ENCODE results near the gene IL17RD. TPM values are rescaled to one million over a fixed set of nuclear protein-coding genes. Genes with fewer than 3 reads are reported as not detected.

Gene IL17RD
- total RNA-seq, 1 donor from 2014 or later: 10.7 TPM

GRCh38 chr3:57048052-57048671 lies 117.0 kb downstream of the IL17RD start:
- H3K36me3 Mint-ChIP-seq (ENCODE audit: low read depth, unreplicated experiment): no peaks in the 10 kb centered on the region
- no peaks in the 10 kb centered on the region for H3K4me1 Mint-ChIP-seq (ENCODE audit: unreplicated experiment)
- TF ChIP-seq CTCF (IDR thresholded peaks at IDR 0.05; ENCODE audit: unreplicated experiment): no peak
- no peaks in the 10 kb centered on the region for H3K9me3 Mint-ChIP-seq (ENCODE audit: unreplicated experiment)
- no peak overlapping the region for H3K27ac Mint-ChIP-seq (ENCODE audit: unreplicated experiment)
- H3K27me3 Mint-ChIP-seq (ENCODE audit: unreplicated experiment): peaks cover 3% of the 10 kb centered on the region
- no peak for DNase-seq (ENCODE audit: low spot score)
- no peak overlapping the region for H3K4me3 Mint-ChIP-seq (ENCODE audit: unreplicated experiment)

GRCh38 chr3:57046101-57046765 lies 118.9 kb downstream of the IL17RD start:
- no peaks in the 10 kb centered on the region for H3K27me3 Mint-ChIP-seq (ENCODE audit: unreplicated experiment)
- H3K9me3 Mint-ChIP-seq (ENCODE audit: unreplicated experiment): no peaks in the 10 kb centered on the region
- no peak for DNase-seq (ENCODE audit: low spot score)
- no peaks in the 10 kb centered on the region for H3K36me3 Mint-ChIP-seq (ENCODE audit: low read depth, unreplicated experiment)
- H3K4me3 Mint-ChIP-seq (ENCODE audit: unreplicated experiment): no peak overlapping the region
- H3K4me1 Mint-ChIP-seq (ENCODE audit: unreplicated experiment): no peaks in the 10 kb centered on the region
- no peak for TF ChIP-seq CTCF (IDR thresholded peaks at IDR 0.05; ENCODE audit: unreplicated experiment)
- no peak overlapping the region for H3K27ac Mint-ChIP-seq (ENCODE audit: unreplicated experiment)

GRCh38 chr3:57043518-57043917 lies 121.6 kb downstream of the IL17RD start:
- no peak overlapping the region for H3K27ac Mint-ChIP-seq (ENCODE audit: unreplicated experiment)
- H3K9me3 Mint-ChIP-seq (ENCODE audit: unreplicated experiment): no peaks in the 10 kb centered on the region
- H3K36me3 Mint-ChIP-seq (ENCODE audit: low read depth, unreplicated experiment): no peaks in the 10 kb centered on the region
- H3K27me3 Mint-ChIP-seq (ENCODE audit: unreplicated experiment): peaks cover 4% of the 10 kb centered on the region
- H3K4me1 Mint-ChIP-seq (ENCODE audit: unreplicated experiment): no peaks in the 10 kb centered on the region
- no peak for TF ChIP-seq CTCF (IDR thresholded peaks at IDR 0.05; ENCODE audit: unreplicated experiment)
- H3K4me3 Mint-ChIP-seq (ENCODE audit: unreplicated experiment): no peak overlapping the region
- DNase-seq (ENCODE audit: low spot score): no peak

GRCh38 chr3:57041674-57042073 lies 123.5 kb downstream of the IL17RD start:
- no peak for TF ChIP-seq CTCF (IDR thresholded peaks at IDR 0.05; ENCODE audit: unreplicated experiment)
- Mint-ChIP-seq H3K4me1 (ENCODE audit: unreplicated experiment) (no peaks in the 10 kb centered on the region), H3K27ac (ENCODE audit: unreplicated experiment) (no peak overlapping the region), H3K9me3 (ENCODE audit: unreplicated experiment) (no peaks in the 10 kb centered on the region), H3K27me3 (ENCODE audit: unreplicated experiment) (peaks cover 4% of the 10 kb centered on the region), H3K36me3 (ENCODE audit: low read depth, unreplicated experiment) (no peaks in the 10 kb centered on the region), H3K4me3 (ENCODE audit: unreplicated experiment) (no peak overlapping the region)
- no peak for DNase-seq (ENCODE audit: low spot score)

Other genes with a start within 250 kb of the IL17RD start
- gene SPATA12, start 104.7 kb downstream of the IL17RD start, total RNA-seq (ENCODE audit: unreplicated experiment): 0.15 TPM
- 1.6 TPM for gene HESX1, start 34.6 kb upstream of the IL17RD start, total RNA-seq (ENCODE audit: unreplicated experiment)
- 25.9 TPM for gene APPL1, start 62.4 kb upstream of the IL17RD start, total RNA-seq (ENCODE audit: unreplicated experiment)
- not detected for gene ASB14, start 127.3 kb upstream of the IL17RD start, total RNA-seq (ENCODE audit: unreplicated experiment)

Data from endothelial cell (in vitro differentiated cells).